ENCODE data around the gene GRB7. TPM values are rescaled to one million over a fixed set of nuclear protein-coding genes. Genes with fewer than 3 reads are reported as not detected.

GRB7 gene
- total RNA-seq, 6 experiments from 2014 or later, result not detected

Small RNAs within 50 kb of the gene (microRNA-seq; reads per million reads assigned to microRNA genes)
- gene MIR4728, result 3.1 reads per million

Other genes starting within 250 kb of the GRB7 start
- not detected for gene NEUROD2, start 130.0 kb upstream of the GRB7 start, total RNA-seq (2021; fragmentation: NEBNext Ultra II Directional; extraction: Animal tissue kit (Norgen Biotek cat#: 25700))
- not detected for gene PPP1R1B, start 111.0 kb upstream of the GRB7 start, total RNA-seq (2021; fragmentation: NEBNext Ultra II Directional; extraction: Animal tissue kit (Norgen Biotek cat#: 25700))
- 10 to 100 TPM; 44.0 to 52.3 (median 46.3) TPM for gene STARD3, start 100.8 kb upstream of the GRB7 start, total RNA-seq (2021; fragmentation: NEBNext Ultra II Directional; extraction: Animal tissue kit (Norgen Biotek cat#: 25700))
- gene TCAP, start 72.6 kb upstream of the GRB7 start, total RNA-seq (2021; fragmentation: NEBNext Ultra II Directional; extraction: Animal tissue kit (Norgen Biotek cat#: 25700)), result under 1 TPM; 0.09 to 0.51 (median 0.14) TPM
- gene PNMT, start 69.5 kb upstream of the GRB7 start, total RNA-seq (2021; fragmentation: NEBNext Ultra II Directional; extraction: Animal tissue kit (Norgen Biotek cat#: 25700)), result under 1 TPM in 1 of 6 experiments, not detected in 5; 0.26 TPM
- 10 to 100 TPM in 5 of 6 experiments, 1 to 10 TPM in 1; 9.9 to 15.5 (median 12.7) TPM for gene PGAP3, start 49.9 kb upstream of the GRB7 start, total RNA-seq (2021; fragmentation: NEBNext Ultra II Directional; extraction: Animal tissue kit (Norgen Biotek cat#: 25700))
- gene ERBB2, start 37.9 kb upstream of the GRB7 start, total RNA-seq (2021; fragmentation: NEBNext Ultra II Directional; extraction: Animal tissue kit (Norgen Biotek cat#: 25700)), result 10 to 100 TPM; 51.9 to 67.2 (median 61.0) TPM
- gene MIEN1, start 7.4 kb upstream of the GRB7 start, total RNA-seq (2021; fragmentation: NEBNext Ultra II Directional; extraction: Animal tissue kit (Norgen Biotek cat#: 25700)), result 10 to 100 TPM; 56.9 to 70.3 (median 66.0) TPM
- not detected for gene IKZF3, start 126.4 kb downstream of the GRB7 start, total RNA-seq (2021; fragmentation: NEBNext Ultra II Directional; extraction: Animal tissue kit (Norgen Biotek cat#: 25700))
- gene ZPBP2, start 130.3 kb downstream of the GRB7 start, total RNA-seq (2021; fragmentation: NEBNext Ultra II Directional; extraction: Animal tissue kit (Norgen Biotek cat#: 25700)), result not detected
- 1 to 10 TPM; 1.4 to 3.1 (median 2.3) TPM for gene GSDMB, start 180.7 kb downstream of the GRB7 start, total RNA-seq (2021; fragmentation: NEBNext Ultra II Directional; extraction: Animal tissue kit (Norgen Biotek cat#: 25700))
- gene ORMDL3, start 189.7 kb downstream of the GRB7 start, total RNA-seq (2021; fragmentation: NEBNext Ultra II Directional; extraction: Animal tissue kit (Norgen Biotek cat#: 25700)), result 10 to 100 TPM; 39.0 to 63.9 (median 49.9) TPM
- not detected for gene LRRC3C, start 189.8 kb downstream of the GRB7 start, total RNA-seq (2021; fragmentation: NEBNext Ultra II Directional; extraction: Animal tissue kit (Norgen Biotek cat#: 25700))
- gene GSDMA, start 225.1 kb downstream of the GRB7 start, total RNA-seq (2021; fragmentation: NEBNext Ultra II Directional; extraction: Animal tissue kit (Norgen Biotek cat#: 25700)), result under 1 TPM; 0.11 to 0.43 (median 0.36) TPM
- 100 to 1,000 TPM; 143 to 169 (median 160) TPM for gene PSMD3, start 242.9 kb downstream of the GRB7 start, total RNA-seq (2021; fragmentation: NEBNext Ultra II Directional; extraction: Animal tissue kit (Norgen Biotek cat#: 25700))